Neural cell (in vitro differentiated cells): Measurements from ENCODE around the gene CPS1.

Experiments used
- EP300 ChIP-seq: fragments of 450-650 bp; conservative IDR thresholded peaks from 2 replicates; pipeline ENCODE4 v1.6.1; 2014; ENCODE audit warnings: antibody characterized with exemption, mild to moderate bottlenecking, moderate library complexity; ENCODE audit not compliant: poor library complexity, severe bottlenecking
- EZH2 ChIP-seq: fragments of 200-600, 300-800 bp; shearing (Covaris generic), sonication (generic); IDR thresholded peaks from 2 replicates; pipeline ENCODE4 v1.6.1; 2014; ENCODE audit warnings: antibody characterized with exemption, low read length, borderline replicate concordance, mild to moderate bottlenecking; ENCODE audit not compliant: insufficient read depth, poor library complexity, severe bottlenecking
- MXI1 ChIP-seq: fragments of 450-650 bp; conservative IDR thresholded peaks from 2 replicates; pipeline ENCODE4 v1.6.1; 2014; ENCODE audit warnings: antibody characterized with exemption, mild to moderate bottlenecking; ENCODE audit not compliant: poor library complexity, severe bottlenecking
- POLR2AphosphoS5 ChIP-seq: IDR thresholded peaks from 2 replicates; pipeline ENCODE4 v1.6.1; 2012
- RAD21 ChIP-seq: fragments of 450-650 bp; conservative IDR thresholded peaks from 2 replicates; pipeline ENCODE4 v1.6.1; 2014; ENCODE audit warnings: antibody characterized with exemption, mild to moderate bottlenecking, moderate library complexity
- SMC3 ChIP-seq: fragments of 450-650 bp; conservative IDR thresholded peaks from 2 replicates; pipeline ENCODE4 v1.6.1; 2014; ENCODE audit warnings: antibody characterized with exemption, mild to moderate bottlenecking, moderate library complexity; ENCODE audit not compliant: poor library complexity
- TAF1 ChIP-seq: IDR thresholded peaks from 2 replicates; pipeline ENCODE4 v1.6.1; 2012; ENCODE audit warnings: low read depth
- TF ChIP-seq, protein P1 (sequence below): fragments of 450-650 bp; IDR thresholded peaks from 2 replicates; pipeline ENCODE4 v1.5.1; 2014; ENCODE audit warnings: antibody characterized with exemption, mild to moderate bottlenecking, moderate library complexity; ENCODE audit not compliant: poor library complexity, severe bottlenecking
- TF ChIP-seq, protein P2 (sequence below): IDR thresholded peaks from 2 replicates; pipeline ENCODE4 v1.6.1; 2012; ENCODE audit warnings: borderline replicate concordance

DNA sequence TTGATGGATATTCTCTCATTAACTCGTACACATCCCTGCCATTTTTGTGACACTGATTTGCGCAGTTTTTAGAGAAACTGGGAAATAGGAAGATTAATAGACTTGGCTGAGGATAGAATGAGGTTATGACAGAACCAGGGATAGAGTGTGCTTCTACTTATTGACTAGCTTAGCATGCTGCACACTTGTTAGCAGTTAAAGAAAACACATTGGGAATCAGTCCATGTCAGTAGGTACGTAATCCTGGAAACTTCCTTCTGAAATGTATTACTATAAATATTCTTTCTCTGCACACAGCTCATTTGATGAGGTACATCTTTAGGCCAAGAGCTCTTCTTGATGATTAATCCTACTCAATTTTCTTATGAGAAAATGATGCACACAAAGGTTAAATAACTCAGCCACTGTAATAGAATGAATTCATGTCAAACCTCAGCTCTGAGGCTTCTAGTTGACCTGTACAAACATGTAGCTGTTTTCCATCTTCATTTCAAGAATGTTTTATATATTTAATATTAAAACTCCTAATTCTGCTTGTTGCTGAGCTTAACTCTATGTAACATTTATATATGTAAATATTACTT lies 12.3 kb upstream of the CPS1 start:
- TF ChIP-seq POLR2AphosphoS5 = no peak
- no peak for TF ChIP-seq EZH2
- TF ChIP-seq, protein P1, sequence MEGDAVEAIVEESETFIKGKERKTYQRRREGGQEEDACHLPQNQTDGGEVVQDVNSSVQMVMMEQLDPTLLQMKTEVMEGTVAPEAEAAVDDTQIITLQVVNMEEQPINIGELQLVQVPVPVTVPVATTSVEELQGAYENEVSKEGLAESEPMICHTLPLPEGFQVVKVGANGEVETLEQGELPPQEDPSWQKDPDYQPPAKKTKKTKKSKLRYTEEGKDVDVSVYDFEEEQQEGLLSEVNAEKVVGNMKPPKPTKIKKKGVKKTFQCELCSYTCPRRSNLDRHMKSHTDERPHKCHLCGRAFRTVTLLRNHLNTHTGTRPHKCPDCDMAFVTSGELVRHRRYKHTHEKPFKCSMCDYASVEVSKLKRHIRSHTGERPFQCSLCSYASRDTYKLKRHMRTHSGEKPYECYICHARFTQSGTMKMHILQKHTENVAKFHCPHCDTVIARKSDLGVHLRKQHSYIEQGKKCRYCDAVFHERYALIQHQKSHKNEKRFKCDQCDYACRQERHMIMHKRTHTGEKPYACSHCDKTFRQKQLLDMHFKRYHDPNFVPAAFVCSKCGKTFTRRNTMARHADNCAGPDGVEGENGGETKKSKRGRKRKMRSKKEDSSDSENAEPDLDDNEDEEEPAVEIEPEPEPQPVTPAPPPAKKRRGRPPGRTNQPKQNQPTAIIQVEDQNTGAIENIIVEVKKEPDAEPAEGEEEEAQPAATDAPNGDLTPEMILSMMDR = no peak
- no peak for TF ChIP-seq SMC3
- no peak for TF ChIP-seq EP300
- TF ChIP-seq, protein P2, sequence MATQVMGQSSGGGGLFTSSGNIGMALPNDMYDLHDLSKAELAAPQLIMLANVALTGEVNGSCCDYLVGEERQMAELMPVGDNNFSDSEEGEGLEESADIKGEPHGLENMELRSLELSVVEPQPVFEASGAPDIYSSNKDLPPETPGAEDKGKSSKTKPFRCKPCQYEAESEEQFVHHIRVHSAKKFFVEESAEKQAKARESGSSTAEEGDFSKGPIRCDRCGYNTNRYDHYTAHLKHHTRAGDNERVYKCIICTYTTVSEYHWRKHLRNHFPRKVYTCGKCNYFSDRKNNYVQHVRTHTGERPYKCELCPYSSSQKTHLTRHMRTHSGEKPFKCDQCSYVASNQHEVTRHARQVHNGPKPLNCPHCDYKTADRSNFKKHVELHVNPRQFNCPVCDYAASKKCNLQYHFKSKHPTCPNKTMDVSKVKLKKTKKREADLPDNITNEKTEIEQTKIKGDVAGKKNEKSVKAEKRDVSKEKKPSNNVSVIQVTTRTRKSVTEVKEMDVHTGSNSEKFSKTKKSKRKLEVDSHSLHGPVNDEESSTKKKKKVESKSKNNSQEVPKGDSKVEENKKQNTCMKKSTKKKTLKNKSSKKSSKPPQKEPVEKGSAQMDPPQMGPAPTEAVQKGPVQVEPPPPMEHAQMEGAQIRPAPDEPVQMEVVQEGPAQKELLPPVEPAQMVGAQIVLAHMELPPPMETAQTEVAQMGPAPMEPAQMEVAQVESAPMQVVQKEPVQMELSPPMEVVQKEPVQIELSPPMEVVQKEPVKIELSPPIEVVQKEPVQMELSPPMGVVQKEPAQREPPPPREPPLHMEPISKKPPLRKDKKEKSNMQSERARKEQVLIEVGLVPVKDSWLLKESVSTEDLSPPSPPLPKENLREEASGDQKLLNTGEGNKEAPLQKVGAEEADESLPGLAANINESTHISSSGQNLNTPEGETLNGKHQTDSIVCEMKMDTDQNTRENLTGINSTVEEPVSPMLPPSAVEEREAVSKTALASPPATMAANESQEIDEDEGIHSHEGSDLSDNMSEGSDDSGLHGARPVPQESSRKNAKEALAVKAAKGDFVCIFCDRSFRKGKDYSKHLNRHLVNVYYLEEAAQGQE = no peak
- no peak for TF ChIP-seq RAD21
- TF ChIP-seq TAF1 = no peak
- TF ChIP-seq MXI1 = no peak
